ENCODE measurements around the gene TNNT1.

Gene TNNT1

DNA sequence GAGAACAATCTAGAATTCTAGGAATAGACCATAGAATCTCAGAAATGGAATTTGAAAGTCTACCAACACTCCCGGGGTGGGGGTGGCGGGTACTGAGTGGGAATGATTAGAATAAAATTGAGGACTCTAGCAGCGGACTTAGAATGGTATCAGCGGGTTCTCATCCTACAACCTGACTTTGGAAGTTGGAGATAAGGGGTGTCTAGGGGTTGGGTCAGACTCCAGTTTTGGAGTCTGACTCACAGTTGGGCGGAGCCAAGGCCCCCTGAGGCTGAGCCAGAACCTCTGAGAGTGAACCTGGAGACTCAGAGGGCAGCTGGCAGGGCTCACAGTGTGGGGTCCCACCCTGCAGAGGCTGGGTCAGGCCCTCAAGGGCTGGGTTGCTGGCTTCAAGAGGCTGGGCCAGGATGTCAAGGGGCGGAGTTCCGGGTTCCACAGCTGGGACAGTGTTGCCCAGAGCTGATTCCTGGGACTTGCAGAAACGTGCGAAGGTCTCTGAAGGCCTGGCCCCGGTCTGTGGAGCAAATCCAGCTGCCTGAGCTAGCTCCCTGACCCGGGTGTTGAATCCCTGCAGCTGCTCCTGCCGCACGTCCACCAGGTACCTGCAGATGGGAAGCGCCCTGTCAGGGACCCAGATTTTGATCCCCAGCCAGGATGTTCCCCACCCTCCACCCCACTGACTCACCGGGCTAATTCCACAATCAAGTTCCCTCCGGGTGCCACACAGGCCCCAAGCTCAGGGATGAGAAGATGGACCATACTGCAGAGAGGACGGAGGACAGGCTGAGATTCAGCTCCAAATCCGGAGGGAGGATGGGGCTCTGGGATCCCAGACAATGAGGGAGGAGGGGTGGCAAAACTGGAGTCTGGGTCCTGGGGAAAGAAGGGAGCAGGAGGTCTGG is 10.1 kb upstream of the TNNT1 start (continued):
- TF ChIP-seq SCRT1 (tag by site-specific recombination; IDR thresholded peaks at IDR 0.05; ENCODE audit: borderline replicate concordance) (no peak), SALL2 (tag by site-specific recombination; IDR thresholded peaks at IDR 0.05; ENCODE audit: borderline replicate concordance) (no peak), ZNF174 (tag by site-specific recombination; IDR thresholded peaks at IDR 0.05) (no peak), ZNF555 (tag by site-specific recombination; conservative IDR thresholded peaks at IDR 0.05) (no peak), ZNF530 (tag by site-specific recombination; IDR thresholded peaks at IDR 0.05; ENCODE audit: low read depth) (no peak), PRDM1 (tag by site-specific recombination; IDR thresholded peaks at IDR 0.05) (no peak), ZNF514 (tag by site-specific recombination; IDR thresholded peaks at IDR 0.05) (no peak), ZNF391 (tag by site-specific recombination; IDR thresholded peaks at IDR 0.05; ENCODE audit: borderline replicate concordance, low read depth) (no peak), ZNF521 (tag by site-specific recombination; IDR thresholded peaks at IDR 0.05) (no peak), ZNF341 (tag by site-specific recombination; IDR thresholded peaks at IDR 0.05; ENCODE audit: low read depth) (no peak), REPIN1 (tag by site-specific recombination; IDR thresholded peaks at IDR 0.05; ENCODE audit: low read depth) (no peak), WT1 (tag by site-specific recombination; IDR thresholded peaks at IDR 0.05) (no peak), ZNF529 (tag by site-specific recombination; IDR thresholded peaks at IDR 0.05; ENCODE audit: insufficient replicate concordance) (no peak), ZNF433 (tag by site-specific recombination; IDR thresholded peaks at IDR 0.05; ENCODE audit: low read depth) (no peak), ZNF302 (tag by site-specific recombination; IDR thresholded peaks at IDR 0.05; ENCODE audit: low read depth) (no peak), ZNF558 (tag by site-specific recombination; IDR thresholded peaks at IDR 0.05) (peak; percentile 74; the same call in 1 of the 2 replicates), ZNF121 (tag by site-specific recombination; IDR thresholded peaks at IDR 0.05) (no peak), ZNF670 (tag by site-specific recombination; IDR thresholded peaks at IDR 0.05; ENCODE audit: low read depth) (no peak), ZNF473 (tag by site-specific recombination; IDR thresholded peaks at IDR 0.05) (no peak), ZNF585B (tag by site-specific recombination; IDR thresholded peaks at IDR 0.05) (no peak), ZNF266 (tag by site-specific recombination; IDR thresholded peaks at IDR 0.05; ENCODE audit: low read depth) (no peak), ZNF37A (tag by site-specific recombination; IDR thresholded peaks at IDR 0.05) (no peak)
- TF ChIP-seq, protein P1, sequence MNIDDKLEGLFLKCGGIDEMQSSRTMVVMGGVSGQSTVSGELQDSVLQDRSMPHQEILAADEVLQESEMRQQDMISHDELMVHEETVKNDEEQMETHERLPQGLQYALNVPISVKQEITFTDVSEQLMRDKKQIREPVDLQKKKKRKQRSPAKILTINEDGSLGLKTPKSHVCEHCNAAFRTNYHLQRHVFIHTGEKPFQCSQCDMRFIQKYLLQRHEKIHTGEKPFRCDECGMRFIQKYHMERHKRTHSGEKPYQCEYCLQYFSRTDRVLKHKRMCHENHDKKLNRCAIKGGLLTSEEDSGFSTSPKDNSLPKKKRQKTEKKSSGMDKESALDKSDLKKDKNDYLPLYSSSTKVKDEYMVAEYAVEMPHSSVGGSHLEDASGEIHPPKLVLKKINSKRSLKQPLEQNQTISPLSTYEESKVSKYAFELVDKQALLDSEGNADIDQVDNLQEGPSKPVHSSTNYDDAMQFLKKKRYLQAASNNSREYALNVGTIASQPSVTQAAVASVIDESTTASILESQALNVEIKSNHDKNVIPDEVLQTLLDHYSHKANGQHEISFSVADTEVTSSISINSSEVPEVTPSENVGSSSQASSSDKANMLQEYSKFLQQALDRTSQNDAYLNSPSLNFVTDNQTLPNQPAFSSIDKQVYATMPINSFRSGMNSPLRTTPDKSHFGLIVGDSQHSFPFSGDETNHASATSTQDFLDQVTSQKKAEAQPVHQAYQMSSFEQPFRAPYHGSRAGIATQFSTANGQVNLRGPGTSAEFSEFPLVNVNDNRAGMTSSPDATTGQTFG (tag by site-specific recombination; IDR thresholded peaks at IDR 0.05; ENCODE audit: borderline replicate concordance) = no peak
- TF ChIP-seq, protein P2, sequence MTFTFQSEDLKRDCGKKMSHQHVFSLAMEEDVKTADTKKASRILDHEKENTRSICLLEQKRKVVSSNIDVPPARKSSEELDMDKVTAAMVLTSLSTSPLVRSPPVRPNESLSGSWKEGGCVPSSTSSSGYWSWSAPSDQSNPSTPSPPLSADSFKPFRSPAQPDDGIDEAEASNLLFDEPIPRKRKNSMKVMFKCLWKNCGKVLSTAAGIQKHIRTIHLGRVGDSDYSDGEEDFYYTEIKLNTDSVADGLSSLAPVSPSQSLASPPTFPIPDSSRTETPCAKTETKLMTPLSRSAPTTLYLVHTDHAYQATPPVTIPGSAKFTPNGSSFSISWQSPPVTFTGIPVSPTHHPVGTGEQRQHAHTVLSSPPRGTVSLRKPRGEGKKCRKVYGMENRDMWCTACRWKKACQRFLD (tag by site-specific recombination; IDR thresholded peaks at IDR 0.05) = no peak
- TF ChIP-seq, protein P3, sequence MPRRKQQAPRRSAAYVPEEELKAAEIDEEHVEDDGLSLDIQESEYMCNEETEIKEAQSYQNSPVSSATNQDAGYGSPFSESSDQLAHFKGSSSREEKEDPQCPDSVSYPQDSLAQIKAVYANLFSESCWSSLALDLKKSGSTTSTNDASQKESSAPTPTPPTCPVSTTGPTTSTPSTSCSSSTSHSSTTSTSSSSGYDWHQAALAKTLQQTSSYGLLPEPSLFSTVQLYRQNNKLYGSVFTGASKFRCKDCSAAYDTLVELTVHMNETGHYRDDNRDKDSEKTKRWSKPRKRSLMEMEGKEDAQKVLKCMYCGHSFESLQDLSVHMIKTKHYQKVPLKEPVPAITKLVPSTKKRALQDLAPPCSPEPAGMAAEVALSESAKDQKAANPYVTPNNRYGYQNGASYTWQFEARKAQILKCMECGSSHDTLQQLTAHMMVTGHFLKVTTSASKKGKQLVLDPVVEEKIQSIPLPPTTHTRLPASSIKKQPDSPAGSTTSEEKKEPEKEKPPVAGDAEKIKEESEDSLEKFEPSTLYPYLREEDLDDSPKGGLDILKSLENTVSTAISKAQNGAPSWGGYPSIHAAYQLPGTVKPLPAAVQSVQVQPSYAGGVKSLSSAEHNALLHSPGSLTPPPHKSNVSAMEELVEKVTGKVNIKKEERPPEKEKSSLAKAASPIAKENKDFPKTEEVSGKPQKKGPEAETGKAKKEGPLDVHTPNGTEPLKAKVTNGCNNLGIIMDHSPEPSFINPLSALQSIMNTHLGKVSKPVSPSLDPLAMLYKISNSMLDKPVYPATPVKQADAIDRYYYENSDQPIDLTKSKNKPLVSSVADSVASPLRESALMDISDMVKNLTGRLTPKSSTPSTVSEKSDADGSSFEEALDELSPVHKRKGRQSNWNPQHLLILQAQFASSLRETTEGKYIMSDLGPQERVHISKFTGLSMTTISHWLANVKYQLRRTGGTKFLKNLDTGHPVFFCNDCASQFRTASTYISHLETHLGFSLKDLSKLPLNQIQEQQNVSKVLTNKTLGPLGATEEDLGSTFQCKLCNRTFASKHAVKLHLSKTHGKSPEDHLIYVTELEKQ (tag by site-specific recombination; IDR thresholded peaks at IDR 0.05; ENCODE audit: borderline replicate concordance) = no peak
- TF ChIP-seq, protein P4, sequence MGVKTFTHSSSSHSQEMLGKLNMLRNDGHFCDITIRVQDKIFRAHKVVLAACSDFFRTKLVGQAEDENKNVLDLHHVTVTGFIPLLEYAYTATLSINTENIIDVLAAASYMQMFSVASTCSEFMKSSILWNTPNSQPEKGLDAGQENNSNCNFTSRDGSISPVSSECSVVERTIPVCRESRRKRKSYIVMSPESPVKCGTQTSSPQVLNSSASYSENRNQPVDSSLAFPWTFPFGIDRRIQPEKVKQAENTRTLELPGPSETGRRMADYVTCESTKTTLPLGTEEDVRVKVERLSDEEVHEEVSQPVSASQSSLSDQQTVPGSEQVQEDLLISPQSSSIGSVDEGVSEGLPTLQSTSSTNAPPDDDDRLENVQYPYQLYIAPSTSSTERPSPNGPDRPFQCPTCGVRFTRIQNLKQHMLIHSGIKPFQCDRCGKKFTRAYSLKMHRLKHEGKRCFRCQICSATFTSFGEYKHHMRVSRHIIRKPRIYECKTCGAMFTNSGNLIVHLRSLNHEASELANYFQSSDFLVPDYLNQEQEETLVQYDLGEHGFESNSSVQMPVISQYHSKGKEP (tag by site-specific recombination; IDR thresholded peaks at IDR 0.05) = no peak
- TF ChIP-seq, protein P5, sequence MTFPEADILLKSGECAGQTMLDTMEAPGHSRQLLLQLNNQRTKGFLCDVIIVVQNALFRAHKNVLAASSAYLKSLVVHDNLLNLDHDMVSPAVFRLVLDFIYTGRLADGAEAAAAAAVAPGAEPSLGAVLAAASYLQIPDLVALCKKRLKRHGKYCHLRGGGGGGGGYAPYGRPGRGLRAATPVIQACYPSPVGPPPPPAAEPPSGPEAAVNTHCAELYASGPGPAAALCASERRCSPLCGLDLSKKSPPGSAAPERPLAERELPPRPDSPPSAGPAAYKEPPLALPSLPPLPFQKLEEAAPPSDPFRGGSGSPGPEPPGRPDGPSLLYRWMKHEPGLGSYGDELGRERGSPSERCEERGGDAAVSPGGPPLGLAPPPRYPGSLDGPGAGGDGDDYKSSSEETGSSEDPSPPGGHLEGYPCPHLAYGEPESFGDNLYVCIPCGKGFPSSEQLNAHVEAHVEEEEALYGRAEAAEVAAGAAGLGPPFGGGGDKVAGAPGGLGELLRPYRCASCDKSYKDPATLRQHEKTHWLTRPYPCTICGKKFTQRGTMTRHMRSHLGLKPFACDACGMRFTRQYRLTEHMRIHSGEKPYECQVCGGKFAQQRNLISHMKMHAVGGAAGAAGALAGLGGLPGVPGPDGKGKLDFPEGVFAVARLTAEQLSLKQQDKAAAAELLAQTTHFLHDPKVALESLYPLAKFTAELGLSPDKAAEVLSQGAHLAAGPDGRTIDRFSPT (tag by site-specific recombination; IDR thresholded peaks at IDR 0.05) = peak; percentile 89
